ENCODE data around the gene PTPN6. TPM values are rescaled to one million over a fixed set of nuclear protein-coding genes. Genes with fewer than 3 reads are reported as not detected.

Gene PTPN6
- polyA plus RNA-seq, 3 donors, result 449 to 764 (median 562) TPM

DNA sequence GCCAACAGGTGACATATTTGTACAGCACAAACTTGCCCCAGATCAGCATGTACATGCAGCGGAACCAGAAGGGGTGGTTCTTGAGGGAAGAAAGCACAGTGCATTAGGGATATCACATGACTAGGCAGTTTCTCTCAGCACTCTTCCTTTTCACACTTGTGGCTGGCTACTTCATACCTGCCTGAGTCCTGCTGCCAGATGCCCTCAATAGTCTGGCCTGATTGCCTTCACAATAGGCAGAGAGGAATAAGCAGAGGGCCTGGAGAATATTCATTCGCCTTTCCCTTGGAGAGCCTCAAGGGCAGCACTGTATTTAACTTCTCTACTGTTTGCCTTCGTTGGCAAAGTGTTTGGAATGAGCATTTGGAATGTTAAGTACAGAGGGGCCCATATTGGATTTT, 27.5 kb downstream of the PTPN6 start:
- 100% methylated on average over 1 of the region's 3 CpGs for WGBS (ENCODE audit: insufficient coverage)
- H3K27ac Mint-ChIP-seq, result peak overlapping the region in 2 of 7 donors; percentile 23 to 82
- no peak overlapping the region for H3K9ac ChIP-seq (ENCODE audit: insufficient read depth, low read length, poor library complexity, severe bottlenecking)
- no peak overlapping the region for H3K4me2 ChIP-seq (replicated peaks; ENCODE audit: extremely low read depth, low read length, poor library complexity, severe bottlenecking)
- H3K27me3 Mint-ChIP-seq (ENCODE audit: low read depth in 3 of 3), result no peaks in the 10 kb centered on the region
- H3K36me3 Mint-ChIP-seq, result peaks cover 92 to 98% of the 10 kb centered on the region in 2 donors
- H3K9me3 Mint-ChIP-seq, result no peaks in the 10 kb centered on the region
- peak overlapping the region in 1 of 2 donors; percentile 28 for H3K27ac ChIP-seq (ENCODE audit: low read depth in 1 of 2, low read length in 2 of 2)
- H4K20me1 ChIP-seq (ENCODE audit: insufficient read depth, low read length), result no peaks in the 10 kb centered on the region
- intact Hi-C loops (cut with micrococcal nuclease), result no loop called here
- peaks cover 1% of the 10 kb centered on the region for H3K4me1 Mint-ChIP-seq
- H3K36me3 ChIP-seq (replicated peaks in 1 of 2; ENCODE audit: control insufficient read depth in 1 of 2, insufficient read depth in 2 of 2, low read length in 2 of 2), result peaks cover 96 to 98% of the 10 kb centered on the region in 2 donors
- no peaks in the 10 kb centered on the region for H3K4me1 ChIP-seq (ENCODE audit: control insufficient read depth in 1 of 2, insufficient read depth in 2 of 2, low read length in 2 of 2)
- no peaks in the 10 kb centered on the region for H3K9me3 ChIP-seq (replicated peaks in 1 of 2; ENCODE audit: control insufficient read depth in 1 of 2, insufficient read depth in 1 of 2, low read length in 2 of 2)
- H3K27me3 ChIP-seq (ENCODE audit: control insufficient read depth in 2 of 2, insufficient read depth in 2 of 2, low read length in 2 of 2), result no peaks in the 10 kb centered on the region
- no peaks in the 10 kb centered on the region for H3K79me2 ChIP-seq (ENCODE audit: insufficient read depth, low read length)
- TF ChIP-seq, protein P1, sequence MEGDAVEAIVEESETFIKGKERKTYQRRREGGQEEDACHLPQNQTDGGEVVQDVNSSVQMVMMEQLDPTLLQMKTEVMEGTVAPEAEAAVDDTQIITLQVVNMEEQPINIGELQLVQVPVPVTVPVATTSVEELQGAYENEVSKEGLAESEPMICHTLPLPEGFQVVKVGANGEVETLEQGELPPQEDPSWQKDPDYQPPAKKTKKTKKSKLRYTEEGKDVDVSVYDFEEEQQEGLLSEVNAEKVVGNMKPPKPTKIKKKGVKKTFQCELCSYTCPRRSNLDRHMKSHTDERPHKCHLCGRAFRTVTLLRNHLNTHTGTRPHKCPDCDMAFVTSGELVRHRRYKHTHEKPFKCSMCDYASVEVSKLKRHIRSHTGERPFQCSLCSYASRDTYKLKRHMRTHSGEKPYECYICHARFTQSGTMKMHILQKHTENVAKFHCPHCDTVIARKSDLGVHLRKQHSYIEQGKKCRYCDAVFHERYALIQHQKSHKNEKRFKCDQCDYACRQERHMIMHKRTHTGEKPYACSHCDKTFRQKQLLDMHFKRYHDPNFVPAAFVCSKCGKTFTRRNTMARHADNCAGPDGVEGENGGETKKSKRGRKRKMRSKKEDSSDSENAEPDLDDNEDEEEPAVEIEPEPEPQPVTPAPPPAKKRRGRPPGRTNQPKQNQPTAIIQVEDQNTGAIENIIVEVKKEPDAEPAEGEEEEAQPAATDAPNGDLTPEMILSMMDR (IDR thresholded peaks at IDR 0.05), result no peak
- no peak overlapping the region for H3K4me3 ChIP-seq (replicated peaks in 1 of 3; ENCODE audit: low read depth in 2 of 3, low read length in 3 of 3)
- H3K4me3 Mint-ChIP-seq, result no peak overlapping the region
- no peak overlapping the region for H2AFZ ChIP-seq (ENCODE audit: insufficient read depth, low read depth, low read length, poor library complexity, severe bottlenecking)
- DNase-seq, result no peak

DNA sequence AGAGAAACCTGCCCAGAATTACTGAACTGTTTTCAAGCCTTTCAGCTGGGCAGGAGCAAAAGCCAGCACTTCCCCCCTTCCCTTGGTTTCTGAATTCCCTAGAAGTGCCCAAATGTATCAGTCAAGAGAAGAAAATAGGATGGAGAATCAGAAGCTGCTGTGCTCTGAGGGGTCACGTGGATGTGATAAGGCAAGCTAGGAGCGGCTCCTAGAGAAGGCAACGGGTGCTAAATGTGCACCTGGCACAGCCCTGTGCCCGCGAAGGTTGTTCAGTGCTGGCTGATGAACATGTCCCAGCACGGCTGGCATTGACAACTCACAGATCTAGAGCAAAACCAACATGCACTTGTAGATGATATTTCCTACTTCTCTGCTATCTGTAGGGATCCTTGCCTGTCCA, 27.9 kb downstream of the PTPN6 start:
- Histone ChIP-seq H3K4me1 (ENCODE audit: control insufficient read depth in 1 of 2, insufficient read depth in 2 of 2, low read length in 2 of 2) (no peaks in the 10 kb centered on the region), H3K27ac (ENCODE audit: low read depth in 1 of 2, low read length in 2 of 2) (peak overlapping the region in 1 of 2 donors; percentile 28), H3K4me2 (replicated peaks; ENCODE audit: extremely low read depth, low read length, poor library complexity, severe bottlenecking) (no peak overlapping the region), H3K79me2 (ENCODE audit: insufficient read depth, low read length) (peaks cover 2% of the 10 kb centered on the region), H3K9ac (ENCODE audit: insufficient read depth, low read length, poor library complexity, severe bottlenecking) (no peak overlapping the region), H3K4me3 (replicated peaks in 1 of 3; ENCODE audit: low read depth in 2 of 3, low read length in 3 of 3) (no peak overlapping the region), H4K20me1 (ENCODE audit: insufficient read depth, low read length) (no peaks in the 10 kb centered on the region), H3K9me3 (replicated peaks in 1 of 2; ENCODE audit: control insufficient read depth in 1 of 2, insufficient read depth in 1 of 2, low read length in 2 of 2) (no peaks in the 10 kb centered on the region), H3K36me3 (replicated peaks in 1 of 2; ENCODE audit: control insufficient read depth in 1 of 2, insufficient read depth in 2 of 2, low read length in 2 of 2) (peaks cover 96 to 99% of the 10 kb centered on the region in 2 donors), H3K27me3 (ENCODE audit: control insufficient read depth in 2 of 2, insufficient read depth in 2 of 2, low read length in 2 of 2) (no peaks in the 10 kb centered on the region), H2AFZ (ENCODE audit: insufficient read depth, low read depth, low read length, poor library complexity, severe bottlenecking) (no peak overlapping the region)
- WGBS (ENCODE audit: insufficient coverage), result 93% methylated on average over 6 of the region's 6 CpGs
- Mint-ChIP-seq H3K27me3 (ENCODE audit: low read depth in 3 of 3) (no peaks in the 10 kb centered on the region), H3K4me3 (no peak overlapping the region), H3K9me3 (no peaks in the 10 kb centered on the region), H3K27ac (peak overlapping the region in 1 of 7 donors; percentile 63), H3K4me1 (peaks cover 1% of the 10 kb centered on the region), H3K36me3 (peaks cover 89 to 96% of the 10 kb centered on the region in 2 donors)
- intact Hi-C loops (cut with micrococcal nuclease), result no loop called here
- TF ChIP-seq, protein P1 (IDR thresholded peaks at IDR 0.05), result no peak
- no peak for DNase-seq

All from CD14-positive monocyte (primary cell).